Activated T-helper 2 cell treated with anti-CD3 and anti-CD28 coated beads, Interferon-gamma antibody, Interleukin-2, Interleukin-4, amounts not matched to agents 10 μg/mL and 5 μg/mL and 100 μg/mL, durations not matched to agents 14 hours and 24 hours and 36 hours (primary cell): ENCODE results near the gene CFAP221. TPM values are rescaled to one million over a fixed set of nuclear protein-coding genes. Genes with fewer than 3 reads are reported as not detected.
"Not testable (repeated sequence)": the region's sequence is repeated elsewhere in the genome, so short reads cannot be mapped to it uniquely, and the experiment has no call there.

ENCODE experiments used
- DNase-seq: peaks from one replicate; pipeline ENCODE4 v3.0.0; 2021; ENCODE audit warnings: low spot score
- H3K27ac Mint-ChIP-seq: one replicate; pipeline ENCODE4 v1.8.0; 2021; ENCODE audit warnings: mixed read lengths
- H3K27me3 Mint-ChIP-seq: one replicate; pipeline ENCODE4 v1.8.0; 2021; ENCODE audit warnings: low read depth, mixed read lengths
- H3K36me3 Mint-ChIP-seq: one replicate; pipeline ENCODE4 v1.8.0; 2021; ENCODE audit warnings: low read depth, mixed read lengths
- H3K4me1 Mint-ChIP-seq: one replicate; pipeline ENCODE4 v1.8.0; 2021; ENCODE audit warnings: low read depth, mixed read lengths
- H3K4me3 Mint-ChIP-seq: one replicate; pipeline ENCODE4 v1.8.0; 2021; ENCODE audit warnings: low read depth, mild to moderate bottlenecking, moderate library complexity, mixed read lengths
- H3K9me3 Mint-ChIP-seq: one replicate; pipeline ENCODE4 v1.8.0; 2021; ENCODE audit warnings: mixed read lengths
- intact Hi-C: fragments of 100-400 bp; cut with micrococcal nuclease; formaldehyde crosslinking; loops from one replicate; pipeline ENCODE4 v1.15.1; 2023
- total RNA-seq: library from RNA; stranded (reverse); gene quantifications from 2 replicates; pipeline ENCODE4 v1.2.3, GENCODE V29; 2022

Gene CFAP221
- total RNA-seq, 1 donor from 2014 or later: not detected

GRCh38 chr2:119608553-119608952 is 64.3 kb downstream of the CFAP221 start:
- no peak for DNase-seq
- H3K27me3 Mint-ChIP-seq: peaks cover 1% of the 10 kb centered on the region
- no peak overlapping the region for H3K4me3 Mint-ChIP-seq
- H3K27ac Mint-ChIP-seq: no peak overlapping the region
- peaks cover under 1% of the 10 kb centered on the region for H3K9me3 Mint-ChIP-seq
- no peaks in the 10 kb centered on the region for H3K4me1 Mint-ChIP-seq
- H3K36me3 Mint-ChIP-seq: no peaks in the 10 kb centered on the region
- intact Hi-C loops: no loop called here

GRCh38 chr2:119609337-119609736 is 65.1 kb downstream of the CFAP221 start:
- Mint-ChIP-seq H3K36me3 (no peaks in the 10 kb centered on the region), H3K27ac (no peak overlapping the region), H3K9me3 (peaks cover 8% of the 10 kb centered on the region), H3K4me1 (no peaks in the 10 kb centered on the region), H3K27me3 (peaks cover 1% of the 10 kb centered on the region), H3K4me3 (no peak overlapping the region)
- intact Hi-C loops: no loop called here
- no peak for DNase-seq

GRCh38 chr2:119614140-119614539 is 69.9 kb downstream of the CFAP221 start:
- H3K27ac Mint-ChIP-seq, H3K36me3 Mint-ChIP-seq, intact Hi-C loops, H3K4me3 Mint-ChIP-seq, DNase-seq, H3K27me3 Mint-ChIP-seq, H3K4me1 Mint-ChIP-seq: not testable (repeated sequence)
- peaks cover 25% of the 10 kb centered on the region for H3K9me3 Mint-ChIP-seq

- intact Hi-C loops: no loop called here
- DNase-seq: no peak
- no peak overlapping the region for H3K4me3 Mint-ChIP-seq
- H3K36me3 Mint-ChIP-seq: no peaks in the 10 kb centered on the region
- no peaks in the 10 kb centered on the region for H3K4me1 Mint-ChIP-seq
- no peaks in the 10 kb centered on the region for H3K27me3 Mint-ChIP-seq
- H3K9me3 Mint-ChIP-seq: peaks cover 25% of the 10 kb centered on the region
- H3K27ac Mint-ChIP-seq: no peak overlapping the region
These were observed 72.2 kb downstream of the CFAP221 start for GRCh38 chr2:119616421-119616820.

GRCh38 chr2:119617455-119617854 is 73.2 kb downstream of the CFAP221 start:
- H3K9me3 Mint-ChIP-seq: peaks cover 25% of the 10 kb centered on the region
- H3K27ac Mint-ChIP-seq: no peak overlapping the region
- H3K36me3 Mint-ChIP-seq: no peaks in the 10 kb centered on the region
- no peaks in the 10 kb centered on the region for H3K27me3 Mint-ChIP-seq
- DNase-seq: no peak
- no peaks in the 10 kb centered on the region for H3K4me1 Mint-ChIP-seq
- intact Hi-C loops: no loop called here
- no peak overlapping the region for H3K4me3 Mint-ChIP-seq

GRCh38 chr2:119618725-119619124 is 74.5 kb downstream of the CFAP221 start:
- H3K4me3 Mint-ChIP-seq, H3K27me3 Mint-ChIP-seq, H3K27ac Mint-ChIP-seq, H3K36me3 Mint-ChIP-seq, H3K4me1 Mint-ChIP-seq, DNase-seq, intact Hi-C loops: not testable (repeated sequence)
- H3K9me3 Mint-ChIP-seq: peaks cover 23% of the 10 kb centered on the region

- Mint-ChIP-seq H3K36me3 (no peaks in the 10 kb centered on the region), H3K27ac (no peak overlapping the region), H3K27me3 (peaks cover 6% of the 10 kb centered on the region), H3K4me3 (no peak overlapping the region), H3K4me1 (no peaks in the 10 kb centered on the region), H3K9me3 (no peaks in the 10 kb centered on the region)
- no peak for DNase-seq
- intact Hi-C loops: no loop called here
These were observed 81.0 kb downstream of the CFAP221 start for GRCh38 chr2:119625226-119625625.

- Mint-ChIP-seq H3K4me1 (no peaks in the 10 kb centered on the region), H3K27ac (no peak overlapping the region)
- intact Hi-C loops: no loop called here
These were observed 85.1 kb downstream of the CFAP221 start for GRCh38 chr2:119629323-119629825.

GRCh38 chr2:119630121-119630520 is 85.9 kb downstream of the CFAP221 start:
- Mint-ChIP-seq H3K4me3 (no peak overlapping the region), H3K9me3 (no peaks in the 10 kb centered on the region), H3K4me1 (no peaks in the 10 kb centered on the region), H3K36me3 (no peaks in the 10 kb centered on the region), H3K27ac (no peak overlapping the region), H3K27me3 (peaks cover 12% of the 10 kb centered on the region)
- intact Hi-C loops: no loop called here
- no peak for DNase-seq

More at GRCh38 chr2:119629323-119629825, 85.1 kb downstream of the CFAP221 start:
- no peaks in the 10 kb centered on the region for H3K9me3 Mint-ChIP-seq
- DNase-seq: no peak
- no peaks in the 10 kb centered on the region for H3K36me3 Mint-ChIP-seq
- peaks cover 11% of the 10 kb centered on the region for H3K27me3 Mint-ChIP-seq
- no peak overlapping the region for H3K4me3 Mint-ChIP-seq

- H3K27me3 Mint-ChIP-seq: peaks cover 6% of the 10 kb centered on the region
- H3K4me3 Mint-ChIP-seq: no peak overlapping the region
- DNase-seq: no peak
- intact Hi-C loops: no loop called here
- H3K4me1 Mint-ChIP-seq: peaks cover 2% of the 10 kb centered on the region
- H3K36me3 Mint-ChIP-seq: no peaks in the 10 kb centered on the region
- no peaks in the 10 kb centered on the region for H3K9me3 Mint-ChIP-seq
- H3K27ac Mint-ChIP-seq: no peak overlapping the region
These were observed 93.1 kb downstream of the CFAP221 start for GRCh38 chr2:119637371-119637770.

GRCh38 chr2:119638246-119638645 is 94.0 kb downstream of the CFAP221 start:
- Mint-ChIP-seq H3K4me3 (no peak overlapping the region), H3K27ac (no peak overlapping the region), H3K27me3 (peaks cover 8% of the 10 kb centered on the region), H3K36me3 (no peaks in the 10 kb centered on the region), H3K4me1 (peaks cover 2% of the 10 kb centered on the region), H3K9me3 (no peaks in the 10 kb centered on the region)
- intact Hi-C loops: no loop called here
- DNase-seq: no peak

- Mint-ChIP-seq H3K4me3 (no peak overlapping the region), H3K36me3 (no peaks in the 10 kb centered on the region), H3K27ac (no peak overlapping the region), H3K27me3 (peaks cover 6% of the 10 kb centered on the region), H3K4me1 (peaks cover 2% of the 10 kb centered on the region), H3K9me3 (no peaks in the 10 kb centered on the region)
- intact Hi-C loops: no loop called here
- no peak for DNase-seq
These were observed 94.7 kb downstream of the CFAP221 start for GRCh38 chr2:119638685-119639554.

GRCh38 chr2:119641562-119642258 is 97.5 kb downstream of the CFAP221 start:
- intact Hi-C loops: loop anchor here (1.0 to 2.0 kb wide), 2 partner anchors 19 to 534 kb away; no protein-coding TSS in a partner anchor
- peak; percentile 56 for DNase-seq
- H3K9me3 Mint-ChIP-seq: no peaks in the 10 kb centered on the region
- no peak overlapping the region for H3K4me3 Mint-ChIP-seq
- no peaks in the 10 kb centered on the region for H3K36me3 Mint-ChIP-seq
- H3K27ac Mint-ChIP-seq: no peak overlapping the region
- peaks cover 2% of the 10 kb centered on the region for H3K4me1 Mint-ChIP-seq
- H3K27me3 Mint-ChIP-seq: peaks cover 15% of the 10 kb centered on the region
